ENCODE data around the gene AHCYL1. TPM values are rescaled to one million over a fixed set of nuclear protein-coding genes. Genes with fewer than 3 reads are reported as not detected.
A peak's percentile ranks its signal among the peaks of the same experiment; 100 is the strongest.

Gene AHCYL1
- total and polyA plus RNA-seq, 2 donors (not counting 1 experiment from before 2014, with no cell fraction given) = 24.3 to 51.4 TPM

GRCh38 chr1:110068646-110069403 is 84.3 kb downstream of the AHCYL1 start:
- Mint-ChIP-seq H3K27ac (peak overlapping the region; percentile 71), H3K9me3 (ENCODE audit: insufficient read depth) (no peaks in the 10 kb centered on the region), H3K4me3 (peak overlapping the region; percentile 94), H3K4me1 (peaks cover 25% of the 10 kb centered on the region), H3K27me3 (peaks cover 62% of the 10 kb centered on the region)
- Histone ChIP-seq H4K20me1 (ENCODE audit: control insufficient read depth, insufficient read depth, low read length, poor library complexity, severe bottlenecking) (peaks cover 4% of the 10 kb centered on the region), H3K27ac (ENCODE audit: low read length in 2 of 2) (no peak overlapping the region), H3K4me2 (replicated peaks; ENCODE audit: low read depth, low read length, poor library complexity, severe bottlenecking) (peak overlapping the region; percentile 81), H3K9ac (ENCODE audit: low read length) (peak overlapping the region; percentile 35), H2AFZ (ENCODE audit: insufficient read depth, low read depth, low read length, poor library complexity, severe bottlenecking) (peak overlapping the region; percentile 53), H3K36me3 (replicated peaks in 1 of 2; ENCODE audit: control extremely low read depth in 1 of 2, control insufficient read depth in 1 of 2, extremely low read depth in 1 of 2, insufficient read depth in 2 of 2, low read length in 1 of 2) (no peaks in the 10 kb centered on the region), H3K4me1 (ENCODE audit: control insufficient read depth in 2 of 2, insufficient read depth in 2 of 2, low read length in 2 of 2) (peaks cover 34 to 40% of the 10 kb centered on the region in 2 donors), H3K4me3 (ENCODE audit: control extremely low read depth in 1 of 5, extremely low read depth in 1 of 5, insufficient read depth in 1 of 5, low read depth in 2 of 5, low read length in 4 of 5) (peak overlapping the region; percentile 9 to 61 (median 47)), H3K79me2 (ENCODE audit: control insufficient read depth, insufficient read depth, low read length) (no peaks in the 10 kb centered on the region), H3K27me3 (replicated peaks in 1 of 4; ENCODE audit: control extremely low read depth in 1 of 4, control insufficient read depth in 3 of 4, insufficient read depth in 4 of 4, low read length in 3 of 4) (peaks cover 0 to 64% (median 44%) of the 10 kb centered on the region in 4 experiments), H3K9me3 (ENCODE audit: control extremely low read depth in 1 of 3, control insufficient read depth in 2 of 3, insufficient read depth in 1 of 3, low read length in 2 of 3) (peaks cover 0 to 35% (median 0%) of the 10 kb centered on the region in 3 donors)
- peak; percentile 72 for TF ChIP-seq EZH2 (IDR thresholded peaks at IDR 0.05; ENCODE audit: borderline replicate concordance, insufficient read depth, low read depth, low read length, poor library complexity, severe bottlenecking)
- TF ChIP-seq, protein P1, sequence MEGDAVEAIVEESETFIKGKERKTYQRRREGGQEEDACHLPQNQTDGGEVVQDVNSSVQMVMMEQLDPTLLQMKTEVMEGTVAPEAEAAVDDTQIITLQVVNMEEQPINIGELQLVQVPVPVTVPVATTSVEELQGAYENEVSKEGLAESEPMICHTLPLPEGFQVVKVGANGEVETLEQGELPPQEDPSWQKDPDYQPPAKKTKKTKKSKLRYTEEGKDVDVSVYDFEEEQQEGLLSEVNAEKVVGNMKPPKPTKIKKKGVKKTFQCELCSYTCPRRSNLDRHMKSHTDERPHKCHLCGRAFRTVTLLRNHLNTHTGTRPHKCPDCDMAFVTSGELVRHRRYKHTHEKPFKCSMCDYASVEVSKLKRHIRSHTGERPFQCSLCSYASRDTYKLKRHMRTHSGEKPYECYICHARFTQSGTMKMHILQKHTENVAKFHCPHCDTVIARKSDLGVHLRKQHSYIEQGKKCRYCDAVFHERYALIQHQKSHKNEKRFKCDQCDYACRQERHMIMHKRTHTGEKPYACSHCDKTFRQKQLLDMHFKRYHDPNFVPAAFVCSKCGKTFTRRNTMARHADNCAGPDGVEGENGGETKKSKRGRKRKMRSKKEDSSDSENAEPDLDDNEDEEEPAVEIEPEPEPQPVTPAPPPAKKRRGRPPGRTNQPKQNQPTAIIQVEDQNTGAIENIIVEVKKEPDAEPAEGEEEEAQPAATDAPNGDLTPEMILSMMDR (IDR thresholded peaks at IDR 0.05) = no peak
- WGBS (ENCODE audit: insufficient coverage) = 6% methylated on average over 67 of the region's 68 CpGs
- ChIA-PET CTCF (interaction anchor here (0.5 to 1.4 kb wide), 3 partner anchors 9 to 19 kb away, joined by 3 to 4 read pairs (median 4); no protein-coding TSS in a partner anchor), POLR2A (interaction anchor here (1.4 kb wide), 1 partner anchor 10 kb away, joined by 6 read pairs; no protein-coding TSS in a partner anchor)
- DNase-seq (peak; percentile 78), ATAC-seq (ENCODE audit: low read depth) (peak; percentile 47)
- intact Hi-C loops (cut with micrococcal nuclease) = loop anchor here (2.0 kb wide), 1 partner anchor 14 kb away; no protein-coding TSS in a partner anchor

Measured in B cell (primary cell).